ENCODE results near the gene NTSR1.
A peak's percentile ranks its signal among the peaks of the same experiment; 100 is the strongest.

The NTSR1 gene

DNA sequence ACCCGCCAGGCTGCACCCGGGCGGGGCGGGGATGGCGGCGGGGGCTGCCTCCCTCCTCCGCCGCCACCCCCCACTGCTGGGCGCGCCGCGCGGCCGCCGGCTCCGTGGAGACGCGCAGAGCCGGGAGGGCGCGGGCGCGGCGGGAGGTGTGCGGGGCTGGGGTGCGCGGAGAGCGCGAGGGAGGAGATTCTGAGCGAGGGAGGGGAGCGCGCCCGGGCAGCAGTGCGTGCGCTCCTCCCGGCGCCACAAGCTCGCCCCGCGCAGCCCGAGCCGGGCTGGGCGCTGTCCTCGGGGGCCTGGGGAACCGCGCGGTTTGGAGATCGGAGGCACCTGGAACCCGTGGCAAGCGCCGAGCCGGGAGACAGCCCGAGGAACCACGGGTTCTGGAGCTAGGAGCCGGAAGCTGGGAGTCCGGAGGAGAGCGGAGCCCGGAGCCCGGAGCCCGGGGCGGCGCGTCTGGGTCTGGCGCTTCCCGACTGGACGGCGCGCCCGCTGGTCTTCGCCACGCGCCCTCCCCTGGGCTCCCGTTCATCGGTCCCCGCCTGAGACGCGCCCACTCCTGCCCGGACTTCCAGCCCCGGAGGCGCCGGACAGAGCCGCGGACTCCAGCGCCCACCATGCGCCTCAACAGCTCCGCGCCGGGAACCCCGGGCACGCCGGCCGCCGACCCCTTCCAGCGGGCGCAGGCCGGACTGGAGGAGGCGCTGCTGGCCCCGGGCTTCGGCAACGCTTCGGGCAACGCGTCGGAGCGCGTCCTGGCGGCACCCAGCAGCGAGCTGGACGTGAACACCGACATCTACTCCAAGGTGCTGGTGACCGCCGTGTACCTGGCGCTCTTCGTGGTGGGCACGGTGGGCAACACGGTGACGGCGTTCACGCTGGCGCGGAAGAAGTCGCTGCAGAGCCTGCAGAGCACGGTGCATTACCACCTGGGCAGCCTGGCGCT is at the start of gene NTSR1:
Gene NTSR1, plus strand, starts transcription at position 246 of the 946 bp plus-strand sequence. Its CDS starts 372 bp downstream, at position 618.
- Histone ChIP-seq H3K4me3 (ENCODE audit: low read depth, low read length) (peak within 1 kb of the TSS; percentile 53), H3K27me3 (ENCODE audit: insufficient read depth, low read depth, severe bottlenecking) (peaks cover 4% of the 10 kb centered on the region)
- DNase-seq, result no peak

DNA sequence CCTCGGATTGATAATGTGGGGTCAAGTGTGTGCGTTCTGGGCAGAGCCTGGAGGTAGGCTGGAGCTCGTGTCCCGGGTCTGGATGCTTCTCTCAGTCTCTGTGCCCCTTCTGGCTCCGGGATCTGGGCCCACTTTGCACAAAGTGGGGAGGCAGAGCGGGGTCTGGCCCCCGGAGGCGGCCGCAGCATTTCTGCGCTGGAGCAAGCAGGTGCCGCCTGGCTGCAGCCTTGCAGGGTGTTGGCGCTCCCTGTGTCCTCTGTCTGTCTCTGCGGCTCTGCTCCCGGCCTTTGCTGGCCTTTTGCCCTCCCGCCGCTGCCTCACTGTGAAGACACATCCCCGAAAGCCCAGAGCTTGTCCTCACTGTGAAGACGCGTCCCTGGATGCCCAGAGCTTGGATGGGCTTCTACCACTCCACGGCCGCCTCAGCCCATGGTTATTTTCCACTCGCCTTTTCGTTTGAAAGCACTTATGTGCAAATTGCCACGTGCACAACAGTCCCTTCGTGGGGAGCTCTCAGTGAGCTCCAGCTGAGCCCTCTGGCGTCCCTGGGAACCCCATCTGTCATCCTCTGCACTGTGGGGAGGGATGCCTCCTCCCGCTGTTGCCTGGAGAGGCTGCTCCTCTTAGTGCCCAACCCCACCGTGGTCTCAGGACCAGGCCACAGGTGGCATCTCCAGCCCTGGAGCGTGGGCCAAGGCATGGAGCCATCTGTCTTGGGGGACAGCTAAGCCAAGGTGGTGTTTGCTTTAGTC is 49.0 kb upstream of the NTSR1 start:
- DNase-seq, result no peak
- Histone ChIP-seq H3K4me3 (ENCODE audit: low read depth, low read length) (no peak overlapping the region), H3K27ac (no peak overlapping the region), H3K27me3 (ENCODE audit: insufficient read depth, low read depth, severe bottlenecking) (no peaks in the 10 kb centered on the region), H3K9me3 (ENCODE audit: severe bottlenecking) (no peaks in the 10 kb centered on the region), H3K36me3 (peaks cover 26% of the 10 kb centered on the region)
- TF ChIP-seq, protein P1, sequence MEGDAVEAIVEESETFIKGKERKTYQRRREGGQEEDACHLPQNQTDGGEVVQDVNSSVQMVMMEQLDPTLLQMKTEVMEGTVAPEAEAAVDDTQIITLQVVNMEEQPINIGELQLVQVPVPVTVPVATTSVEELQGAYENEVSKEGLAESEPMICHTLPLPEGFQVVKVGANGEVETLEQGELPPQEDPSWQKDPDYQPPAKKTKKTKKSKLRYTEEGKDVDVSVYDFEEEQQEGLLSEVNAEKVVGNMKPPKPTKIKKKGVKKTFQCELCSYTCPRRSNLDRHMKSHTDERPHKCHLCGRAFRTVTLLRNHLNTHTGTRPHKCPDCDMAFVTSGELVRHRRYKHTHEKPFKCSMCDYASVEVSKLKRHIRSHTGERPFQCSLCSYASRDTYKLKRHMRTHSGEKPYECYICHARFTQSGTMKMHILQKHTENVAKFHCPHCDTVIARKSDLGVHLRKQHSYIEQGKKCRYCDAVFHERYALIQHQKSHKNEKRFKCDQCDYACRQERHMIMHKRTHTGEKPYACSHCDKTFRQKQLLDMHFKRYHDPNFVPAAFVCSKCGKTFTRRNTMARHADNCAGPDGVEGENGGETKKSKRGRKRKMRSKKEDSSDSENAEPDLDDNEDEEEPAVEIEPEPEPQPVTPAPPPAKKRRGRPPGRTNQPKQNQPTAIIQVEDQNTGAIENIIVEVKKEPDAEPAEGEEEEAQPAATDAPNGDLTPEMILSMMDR (IDR thresholded peaks at IDR 0.05; ENCODE audit: low read depth, low read length), result no peak

More for the DNA sequence above, at the start of gene NTSR1:
- TF ChIP-seq, protein P1 (IDR thresholded peaks at IDR 0.05; ENCODE audit: low read depth, low read length), result peak; percentile 56
- Histone ChIP-seq H3K9me3 (ENCODE audit: severe bottlenecking) (no peaks in the 10 kb centered on the region), H3K36me3 (no peaks in the 10 kb centered on the region), H3K27ac (no peak within 1 kb of the TSS)

DNA sequence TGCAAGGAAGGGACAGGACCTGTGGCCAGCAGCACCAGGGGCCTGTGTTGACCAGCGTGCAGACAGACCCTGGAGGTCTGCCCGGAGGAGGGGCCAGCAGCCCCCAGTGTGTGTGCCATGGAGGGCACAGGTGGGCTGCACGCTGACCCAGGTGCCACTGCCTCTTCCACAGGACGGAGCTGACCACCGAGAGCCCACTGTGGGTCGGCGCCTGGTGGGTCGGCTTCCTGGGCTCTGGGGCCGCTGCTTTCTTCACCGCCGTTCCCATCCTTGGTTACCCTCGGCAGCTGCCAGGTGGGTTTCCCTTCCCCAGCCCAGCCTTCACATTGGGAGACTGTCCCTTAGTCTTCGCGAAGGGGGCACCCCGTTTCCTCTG is 48.4 kb upstream of the NTSR1 start:
- Histone ChIP-seq H3K4me3 (ENCODE audit: low read depth, low read length) (no peak overlapping the region), H3K9me3 (ENCODE audit: severe bottlenecking) (no peaks in the 10 kb centered on the region), H3K27me3 (ENCODE audit: insufficient read depth, low read depth, severe bottlenecking) (no peaks in the 10 kb centered on the region), H3K27ac (no peak overlapping the region), H3K36me3 (peaks cover 26% of the 10 kb centered on the region)
- no peak for DNase-seq
- TF ChIP-seq, protein P1 (IDR thresholded peaks at IDR 0.05; ENCODE audit: low read depth, low read length), result no peak

DNA sequence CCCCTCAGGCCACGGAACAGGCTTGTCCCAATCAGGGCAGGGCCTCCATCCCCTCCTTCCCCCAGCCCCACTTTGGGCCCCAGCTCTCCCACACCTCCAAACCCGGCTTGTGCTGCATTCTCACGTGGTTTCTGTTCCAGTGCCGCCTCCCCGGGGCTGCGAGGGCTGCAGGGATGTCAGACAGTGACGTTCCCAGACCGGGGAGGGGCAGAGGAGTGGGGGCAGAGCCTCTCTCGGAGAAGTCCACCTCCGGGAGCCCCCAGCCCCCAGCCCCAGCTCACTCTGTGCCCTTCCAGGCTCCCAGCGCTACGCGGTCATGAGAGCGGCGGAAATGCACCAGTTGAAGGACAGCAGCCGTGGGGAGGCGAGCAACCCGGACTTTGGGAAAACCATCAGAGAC is 47.9 kb upstream of the NTSR1 start:
- no peak overlapping the region for H3K4me3 ChIP-seq (ENCODE audit: low read depth, low read length)
- no peak for DNase-seq
- no peak overlapping the region for H3K27ac ChIP-seq
- TF ChIP-seq, protein P1 (IDR thresholded peaks at IDR 0.05; ENCODE audit: low read depth, low read length), result no peak
- no peaks in the 10 kb centered on the region for H3K27me3 ChIP-seq (ENCODE audit: insufficient read depth, low read depth, severe bottlenecking)
- peaks cover 26% of the 10 kb centered on the region for H3K36me3 ChIP-seq
- no peaks in the 10 kb centered on the region for H3K9me3 ChIP-seq (ENCODE audit: severe bottlenecking)

DNA sequence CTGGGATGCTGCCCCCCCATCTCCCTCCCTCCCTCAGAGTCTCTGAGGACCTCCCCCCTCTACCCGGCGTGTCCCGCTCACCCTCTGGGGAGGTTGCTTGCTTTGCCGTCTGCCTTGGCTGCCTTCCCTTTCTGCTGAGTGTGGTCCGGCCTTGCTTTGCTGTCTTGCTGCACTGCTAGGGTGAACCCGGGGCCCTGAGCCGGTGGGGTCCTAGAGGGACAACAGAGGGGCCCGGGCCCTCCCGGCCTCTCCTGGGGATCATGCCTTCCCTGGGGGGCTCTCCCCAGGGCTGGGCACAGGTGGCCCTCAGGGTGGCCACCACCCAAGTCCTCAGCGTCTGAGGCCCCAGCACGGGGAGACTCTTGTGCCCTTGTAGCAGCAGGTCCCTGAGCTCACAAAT is 47.0 kb upstream of the NTSR1 start:
- no peaks in the 10 kb centered on the region for H3K9me3 ChIP-seq (ENCODE audit: severe bottlenecking)
- H3K36me3 ChIP-seq, result peaks cover 23% of the 10 kb centered on the region
- H3K4me3 ChIP-seq (ENCODE audit: low read depth, low read length), result no peak overlapping the region
- H3K27me3 ChIP-seq (ENCODE audit: insufficient read depth, low read depth, severe bottlenecking), result no peaks in the 10 kb centered on the region
- no peak overlapping the region for H3K27ac ChIP-seq
- DNase-seq, result no peak
- TF ChIP-seq, protein P1 (IDR thresholded peaks at IDR 0.05; ENCODE audit: low read depth, low read length), result no peak
